PFSK-1 (cell line): Measurements from ENCODE around the gene APC.

ENCODE experiments used
- FOXP2 ChIP-seq: optimal IDR thresholded peaks from 2 replicates; pipeline ENCODE3; 2011; ENCODE audit warnings: borderline replicate concordance, control low read depth, inconsistent platforms; ENCODE audit not compliant: insufficient read depth; ENCODE audit errors: extremely low read length, extremely low read depth
- POLR2AphosphoS5 ChIP-seq: IDR thresholded peaks from 2 replicates; pipeline ENCODE4 v1.6.1; 2012; ENCODE audit warnings: low read depth, mild to moderate bottlenecking, control low read depth, low read length, moderate library complexity
- SIN3A ChIP-seq: IDR thresholded peaks from 2 replicates; pipeline ENCODE4 v1.6.1; 2012; ENCODE audit warnings: mild to moderate bottlenecking, low read length, moderate library complexity, borderline replicate concordance; ENCODE audit not compliant: insufficient read depth
- TAF1 ChIP-seq: IDR thresholded peaks from 2 replicates; pipeline ENCODE4 v1.6.1; 2012; ENCODE audit warnings: low read length, control low read depth, borderline replicate concordance; ENCODE audit not compliant: insufficient read depth
- TF ChIP-seq, protein P1 (sequence below), 2 experiments: IDR thresholded peaks; 2 replicates each; pipeline versions ENCODE4 v1.6.1 to v1.8.0; 2011 to 2012; ENCODE audit warnings: low read depth in 2 of 2, low read length in 2 of 2, control low read depth in 1 of 2, inconsistent platforms in 1 of 2, mild to moderate bottlenecking in 1 of 2, moderate library complexity in 1 of 2; ENCODE audit not compliant: insufficient read depth in 1 of 2

Gene APC

DNA sequence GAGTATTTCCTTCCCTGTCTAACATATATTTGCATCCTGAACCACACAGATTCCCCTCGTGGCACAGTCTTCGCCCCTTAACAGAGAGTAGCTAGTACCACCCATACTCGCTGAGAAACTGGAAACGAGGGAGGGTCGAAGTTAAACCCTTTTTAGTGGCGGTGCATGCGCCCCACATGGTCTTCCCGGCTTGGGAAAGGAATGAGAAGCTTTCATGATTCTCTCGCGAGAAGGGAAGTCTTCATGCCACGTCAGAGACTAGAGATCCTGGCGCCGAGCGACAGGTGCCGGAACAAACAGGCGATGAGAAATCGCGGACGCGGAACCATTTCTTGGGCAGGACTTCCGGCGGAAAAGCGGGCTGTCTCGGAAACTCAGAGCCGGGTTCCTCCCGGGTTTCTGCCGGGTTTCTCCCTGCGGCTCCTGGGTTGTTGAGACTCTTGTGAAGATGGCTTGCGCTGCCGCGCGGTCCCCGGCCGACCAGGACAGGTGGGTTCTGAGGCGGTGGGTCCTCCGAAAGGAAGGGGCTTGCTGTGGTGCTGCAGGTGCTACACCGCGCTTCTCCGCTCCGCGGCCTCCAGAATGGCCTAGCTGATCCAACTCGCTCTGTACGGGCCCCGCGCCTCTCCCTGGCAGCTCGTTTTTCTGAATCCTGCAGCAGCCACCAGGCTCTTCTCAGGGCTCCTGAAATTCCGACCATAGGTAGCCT lies 123.4 kb downstream of the APC start, which contains the start of gene SRP19:
SRP19 (plus strand) TSS at position 359 of the 709 bp plus-strand sequence; CDS start at position 449, 90 bp downstream.
- TF ChIP-seq TAF1 (peak; percentile 87; the same call in 1 of the 2 replicates), POLR2AphosphoS5 (peak; percentile 93)
- TF ChIP-seq, protein P1, sequence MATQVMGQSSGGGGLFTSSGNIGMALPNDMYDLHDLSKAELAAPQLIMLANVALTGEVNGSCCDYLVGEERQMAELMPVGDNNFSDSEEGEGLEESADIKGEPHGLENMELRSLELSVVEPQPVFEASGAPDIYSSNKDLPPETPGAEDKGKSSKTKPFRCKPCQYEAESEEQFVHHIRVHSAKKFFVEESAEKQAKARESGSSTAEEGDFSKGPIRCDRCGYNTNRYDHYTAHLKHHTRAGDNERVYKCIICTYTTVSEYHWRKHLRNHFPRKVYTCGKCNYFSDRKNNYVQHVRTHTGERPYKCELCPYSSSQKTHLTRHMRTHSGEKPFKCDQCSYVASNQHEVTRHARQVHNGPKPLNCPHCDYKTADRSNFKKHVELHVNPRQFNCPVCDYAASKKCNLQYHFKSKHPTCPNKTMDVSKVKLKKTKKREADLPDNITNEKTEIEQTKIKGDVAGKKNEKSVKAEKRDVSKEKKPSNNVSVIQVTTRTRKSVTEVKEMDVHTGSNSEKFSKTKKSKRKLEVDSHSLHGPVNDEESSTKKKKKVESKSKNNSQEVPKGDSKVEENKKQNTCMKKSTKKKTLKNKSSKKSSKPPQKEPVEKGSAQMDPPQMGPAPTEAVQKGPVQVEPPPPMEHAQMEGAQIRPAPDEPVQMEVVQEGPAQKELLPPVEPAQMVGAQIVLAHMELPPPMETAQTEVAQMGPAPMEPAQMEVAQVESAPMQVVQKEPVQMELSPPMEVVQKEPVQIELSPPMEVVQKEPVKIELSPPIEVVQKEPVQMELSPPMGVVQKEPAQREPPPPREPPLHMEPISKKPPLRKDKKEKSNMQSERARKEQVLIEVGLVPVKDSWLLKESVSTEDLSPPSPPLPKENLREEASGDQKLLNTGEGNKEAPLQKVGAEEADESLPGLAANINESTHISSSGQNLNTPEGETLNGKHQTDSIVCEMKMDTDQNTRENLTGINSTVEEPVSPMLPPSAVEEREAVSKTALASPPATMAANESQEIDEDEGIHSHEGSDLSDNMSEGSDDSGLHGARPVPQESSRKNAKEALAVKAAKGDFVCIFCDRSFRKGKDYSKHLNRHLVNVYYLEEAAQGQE (IDR thresholded peaks at IDR 0.05; ENCODE audit: insufficient read depth in 1 of 2, low read depth in 2 of 2, low read length in 2 of 2) = no peak

DNA sequence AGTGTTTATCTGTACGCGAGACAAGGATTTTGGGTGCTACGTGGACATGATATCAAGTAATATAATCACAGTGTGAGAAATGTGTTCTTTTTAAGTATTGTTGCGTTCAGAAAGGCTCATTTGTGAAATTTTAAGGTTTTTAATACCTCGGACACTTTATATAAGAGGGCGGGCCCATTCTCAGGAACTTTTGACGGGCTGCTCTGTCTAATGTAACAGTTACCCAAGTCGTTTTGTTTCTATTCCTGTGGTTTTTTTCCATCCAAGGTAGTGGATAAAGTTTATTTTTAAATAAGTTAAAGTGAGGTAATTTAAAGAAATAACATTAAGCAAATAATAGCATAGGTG lies 123.9 kb downstream of the APC start:
- no peak for TF ChIP-seq TAF1
- TF ChIP-seq, protein P1 (IDR thresholded peaks at IDR 0.05; ENCODE audit: insufficient read depth in 1 of 2, low read depth in 2 of 2, low read length in 2 of 2) = no peak
- TF ChIP-seq POLR2AphosphoS5 = no peak
- TF ChIP-seq SIN3A = no peak
- no peak for TF ChIP-seq FOXP2

GRCh38 chr5:112862085-112862484 lies 124.4 kb downstream of the APC start:
- TF ChIP-seq FOXP2 (no peak), SIN3A (no peak)

DNA sequence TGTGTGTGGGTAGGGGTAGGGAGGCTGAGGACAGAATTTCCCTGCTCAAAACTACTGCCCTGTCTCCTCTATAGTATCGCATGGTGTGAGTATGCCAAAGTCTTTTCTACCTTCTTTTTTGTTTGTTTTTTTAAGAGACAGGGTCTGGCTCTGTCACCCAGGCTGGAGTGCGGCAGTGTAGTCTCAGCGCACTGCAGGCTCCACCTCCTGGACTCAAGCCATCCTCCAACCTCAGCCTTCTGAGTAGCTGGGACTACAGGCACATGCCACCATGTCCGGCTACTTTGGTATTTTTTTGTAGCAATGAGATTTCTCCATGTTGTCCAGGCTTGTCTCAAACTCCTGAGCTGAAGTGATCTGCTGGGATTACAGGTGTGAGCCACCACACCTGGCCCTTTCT lies 125.9 kb downstream of the APC start:
- TF ChIP-seq FOXP2 = no peak
- no peak for TF ChIP-seq POLR2AphosphoS5
- TF ChIP-seq, protein P1 (IDR thresholded peaks at IDR 0.05; ENCODE audit: insufficient read depth in 1 of 2, low read depth in 2 of 2, low read length in 2 of 2) = no peak
- TF ChIP-seq SIN3A = no peak
- TF ChIP-seq TAF1 = no peak

DNA sequence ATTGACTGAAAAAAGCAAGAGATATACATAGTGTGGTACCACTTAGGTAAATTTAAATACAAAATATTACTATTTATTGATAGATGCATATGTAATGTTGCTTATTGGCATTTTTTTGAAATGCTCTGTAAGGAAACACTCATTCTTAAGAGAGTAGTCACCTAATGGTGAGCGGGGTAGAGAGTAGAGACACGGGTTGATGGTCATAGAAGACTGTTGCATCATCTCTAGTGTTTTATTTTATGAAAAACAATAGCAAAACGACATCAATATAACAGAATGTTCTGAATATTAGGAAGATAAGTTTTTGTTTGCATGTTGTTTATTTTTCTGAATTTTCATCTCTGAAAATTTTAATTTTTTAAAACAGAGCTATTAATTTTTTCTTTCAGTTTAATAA lies 127.4 kb downstream of the APC start:
- TF ChIP-seq, protein P1 (IDR thresholded peaks at IDR 0.05; ENCODE audit: insufficient read depth in 1 of 2, low read depth in 2 of 2, low read length in 2 of 2) = no peak
- TF ChIP-seq POLR2AphosphoS5 (no peak), TAF1 (no peak), FOXP2 (no peak), SIN3A (no peak)
